Measurements from ENCODE around the gene LIPM. TPM values are rescaled to one million over a fixed set of nuclear protein-coding genes. Genes with fewer than 3 reads are reported as not detected.
A peak's percentile ranks its signal among the peaks of the same experiment; 100 is the strongest.

Gene LIPM
- total RNA-seq, 1 donor, result not detected

GRCh38 chr10:88763441-88763840 lies 39.1 kb upstream of the LIPM start:
- peak; percentile 32 for DNase-seq (ENCODE audit: low read depth)
- no peak overlapping the region for H3K4me3 ChIP-seq (ENCODE audit: low read depth, low read length)
- no peak for TF ChIP-seq CTCF (IDR thresholded peaks at IDR 0.05; ENCODE audit: insufficient read depth, low read length)

GRCh38 chr10:88764110-88764509 lies 38.4 kb upstream of the LIPM start:
- TF ChIP-seq CTCF (IDR thresholded peaks at IDR 0.05; ENCODE audit: insufficient read depth, low read length), result no peak
- H3K4me3 ChIP-seq (ENCODE audit: low read depth, low read length), result no peak overlapping the region
- DNase-seq (ENCODE audit: low read depth), result no peak

- TF ChIP-seq CTCF (IDR thresholded peaks at IDR 0.05; ENCODE audit: insufficient read depth, low read length), result no peak
- no peak overlapping the region for H3K4me3 ChIP-seq (ENCODE audit: low read depth, low read length)
- no peak for DNase-seq (ENCODE audit: low read depth)
Measured at GRCh38 chr10:88765816-88766215, 36.7 kb upstream of the LIPM start.

- H3K4me3 ChIP-seq (ENCODE audit: low read depth, low read length), result no peak overlapping the region
- no peak for TF ChIP-seq CTCF (IDR thresholded peaks at IDR 0.05; ENCODE audit: insufficient read depth, low read length)
- no peak for DNase-seq (ENCODE audit: low read depth)
Measured at GRCh38 chr10:88769384-88769783, 33.1 kb upstream of the LIPM start.

GRCh38 chr10:88781206-88781605 lies 21.3 kb upstream of the LIPM start:
- DNase-seq (ENCODE audit: low read depth), result no peak
- TF ChIP-seq CTCF (IDR thresholded peaks at IDR 0.05; ENCODE audit: insufficient read depth, low read length), result no peak
- H3K4me3 ChIP-seq (ENCODE audit: low read depth, low read length), result no peak overlapping the region

GRCh38 chr10:88782222-88782621 lies 20.3 kb upstream of the LIPM start:
- no peak for TF ChIP-seq CTCF (IDR thresholded peaks at IDR 0.05; ENCODE audit: insufficient read depth, low read length)
- H3K4me3 ChIP-seq (ENCODE audit: low read depth, low read length), result no peak overlapping the region
- DNase-seq (ENCODE audit: low read depth), result no peak

- DNase-seq (ENCODE audit: low read depth), result no peak
- TF ChIP-seq CTCF (IDR thresholded peaks at IDR 0.05; ENCODE audit: insufficient read depth, low read length), result no peak
- H3K4me3 ChIP-seq (ENCODE audit: low read depth, low read length), result no peak overlapping the region
Measured at GRCh38 chr10:88783724-88784123, 18.8 kb upstream of the LIPM start.
